Choroid plexus epithelial cell (primary cell): ENCODE results near the gene TBC1D22A.
"Not testable (repeated sequence)": the region's sequence is repeated elsewhere in the genome, so short reads cannot be mapped to it uniquely, and the experiment has no call there.

Experiments used
- DNase-seq: peaks from one replicate; pipeline ENCODE4 v3.0.0-alpha.2; 2010; ENCODE audit warnings: low read depth
- H3K4me3 ChIP-seq: 2 replicates; pipeline ENCODE4 v1.5.1; 2011; ENCODE audit warnings: low read depth, mild to moderate bottlenecking, control low read depth, low read length, moderate library complexity
- TF ChIP-seq, protein P1 (sequence below): conservative IDR thresholded peaks from 2 replicates; pipeline ENCODE4 v1.5.1; 2011; ENCODE audit warnings: low read depth, mild to moderate bottlenecking, control low read depth, inconsistent platforms, low read length, moderate library complexity

Gene TBC1D22A

GRCh38 chr22:46779651-46780050 is 17.2 kb downstream of the TBC1D22A start:
- TF ChIP-seq, protein P1, sequence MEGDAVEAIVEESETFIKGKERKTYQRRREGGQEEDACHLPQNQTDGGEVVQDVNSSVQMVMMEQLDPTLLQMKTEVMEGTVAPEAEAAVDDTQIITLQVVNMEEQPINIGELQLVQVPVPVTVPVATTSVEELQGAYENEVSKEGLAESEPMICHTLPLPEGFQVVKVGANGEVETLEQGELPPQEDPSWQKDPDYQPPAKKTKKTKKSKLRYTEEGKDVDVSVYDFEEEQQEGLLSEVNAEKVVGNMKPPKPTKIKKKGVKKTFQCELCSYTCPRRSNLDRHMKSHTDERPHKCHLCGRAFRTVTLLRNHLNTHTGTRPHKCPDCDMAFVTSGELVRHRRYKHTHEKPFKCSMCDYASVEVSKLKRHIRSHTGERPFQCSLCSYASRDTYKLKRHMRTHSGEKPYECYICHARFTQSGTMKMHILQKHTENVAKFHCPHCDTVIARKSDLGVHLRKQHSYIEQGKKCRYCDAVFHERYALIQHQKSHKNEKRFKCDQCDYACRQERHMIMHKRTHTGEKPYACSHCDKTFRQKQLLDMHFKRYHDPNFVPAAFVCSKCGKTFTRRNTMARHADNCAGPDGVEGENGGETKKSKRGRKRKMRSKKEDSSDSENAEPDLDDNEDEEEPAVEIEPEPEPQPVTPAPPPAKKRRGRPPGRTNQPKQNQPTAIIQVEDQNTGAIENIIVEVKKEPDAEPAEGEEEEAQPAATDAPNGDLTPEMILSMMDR: no peak
- DNase-seq: no peak

GRCh38 chr22:46780453-46780852 is 18.0 kb downstream of the TBC1D22A start:
- H3K4me3 ChIP-seq: no peak overlapping the region
- no peak for DNase-seq
- TF ChIP-seq, protein P1: no peak

More at GRCh38 chr22:46779651-46780050, 17.2 kb downstream of the TBC1D22A start:
- no peak overlapping the region for H3K4me3 ChIP-seq

DNA sequence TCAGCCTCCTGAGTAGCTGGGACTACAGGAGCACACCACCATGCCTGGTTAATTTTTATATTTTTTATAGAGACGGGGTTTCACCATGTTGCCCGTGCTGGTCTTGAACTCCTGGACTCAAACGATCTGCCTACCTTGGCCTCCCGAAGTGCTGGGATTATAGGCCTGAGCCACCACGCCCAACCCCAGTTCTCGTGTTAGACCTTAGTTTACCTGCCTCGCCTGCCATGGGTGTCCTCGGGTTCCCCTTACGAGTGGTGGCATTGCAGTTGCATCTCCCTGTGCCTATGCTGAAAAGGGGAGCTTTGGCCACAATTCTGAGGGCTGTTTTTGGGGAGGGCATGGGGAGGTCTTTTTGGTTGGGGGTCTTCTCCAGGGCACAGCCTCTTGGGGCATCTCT is 18.8 kb downstream of the TBC1D22A start:
- H3K4me3 ChIP-seq: no peak overlapping the region
- TF ChIP-seq, protein P1: no peak
- no peak for DNase-seq

GRCh38 chr22:46782200-46782599 is 19.8 kb downstream of the TBC1D22A start:
- not testable (repeated sequence) for H3K4me3 ChIP-seq, DNase-seq

GRCh38 chr22:46783721-46784120 is 21.3 kb downstream of the TBC1D22A start:
- no peak for DNase-seq
- TF ChIP-seq, protein P1: no peak

GRCh38 chr22:46788441-46789172 is 26.2 kb downstream of the TBC1D22A start:
- no peak overlapping the region for H3K4me3 ChIP-seq
- no peak for DNase-seq
- TF ChIP-seq, protein P1: no peak

More at GRCh38 chr22:46783721-46784120, 21.3 kb downstream of the TBC1D22A start:
- no peak overlapping the region for H3K4me3 ChIP-seq

- no peak overlapping the region for H3K4me3 ChIP-seq
- TF ChIP-seq, protein P1: no peak
- no peak for DNase-seq
These were observed 27.5 kb downstream of the TBC1D22A start for GRCh38 chr22:46789992-46790391.
